ENCODE results near the gene PLA2G4B.
A peak's percentile ranks its signal among the peaks of the same experiment; 100 is the strongest.

The PLA2G4B gene

GRCh38 chr15:41809526-41810220 lies 29.0 kb upstream of the PLA2G4B start:
- DNase-seq: no peak

GRCh38 chr15:41810651-41811431 lies 27.8 kb upstream of the PLA2G4B start:
- no peak for DNase-seq

GRCh38 chr15:41811432-41812195 lies 27.0 kb upstream of the PLA2G4B start:
- DNase-seq: peak; percentile 89

GRCh38 chr15:41812820-41813375 lies 25.7 kb upstream of the PLA2G4B start:
- no peak for DNase-seq

- DNase-seq: no peak
These were observed 25.2 kb upstream of the PLA2G4B start for GRCh38 chr15:41813426-41813825.

GRCh38 chr15:41814534-41814933 lies 24.1 kb upstream of the PLA2G4B start:
- no peak for DNase-seq

- no peak for DNase-seq
These were observed 21.9 kb upstream of the PLA2G4B start for GRCh38 chr15:41816788-41817187.

GRCh38 chr15:41817327-41817726 lies 21.3 kb upstream of the PLA2G4B start:
- no peak for DNase-seq

GRCh38 chr15:41817781-41818180 lies 20.9 kb upstream of the PLA2G4B start:
- no peak for DNase-seq

GRCh38 chr15:41819455-41820050 lies 19.1 kb upstream of the PLA2G4B start:
- no peak for DNase-seq

GRCh38 chr15:41820791-41821423 lies 17.7 kb upstream of the PLA2G4B start:
- no peak for DNase-seq

- DNase-seq: peak; percentile 35
These were observed 16.8 kb upstream of the PLA2G4B start for GRCh38 chr15:41821831-41822230.

GRCh38 chr15:41822471-41822870 lies 16.2 kb upstream of the PLA2G4B start:
- no peak for DNase-seq

- no peak for DNase-seq
These were observed 15.7 kb upstream of the PLA2G4B start for GRCh38 chr15:41822957-41823356.

GRCh38 chr15:41823502-41823901 lies 15.1 kb upstream of the PLA2G4B start:
- DNase-seq: no peak

GRCh38 chr15:41824062-41824745 lies 14.4 kb upstream of the PLA2G4B start:
- DNase-seq: no peak

GRCh38 chr15:41825145-41825544 lies 13.5 kb upstream of the PLA2G4B start:
- DNase-seq: no peak

GRCh38 chr15:41825572-41826535 lies 12.8 kb upstream of the PLA2G4B start:
- DNase-seq: no peak

GRCh38 chr15:41827290-41827879 lies 11.3 kb upstream of the PLA2G4B start:
- DNase-seq: no peak

Measured in midbrain (tissue), 1 donor.